B cell (primary cell): ENCODE results near the gene EEF2KMT. TPM values are rescaled to one million over a fixed set of nuclear protein-coding genes. Genes with fewer than 3 reads are reported as not detected.

Experiments
- ATAC-seq: fragments of 200-7000 bp; cut with Tn5 transposase; one replicate; pipeline ENCODE4 v1.10.0; 2021; ENCODE audit warnings: low read depth, mild to moderate bottlenecking, moderate number of reproducible peaks, moderate library complexity
- CTCF ChIA-PET: fragments of 350-600 bp; sonication (Branson Sonifier 250); formaldehyde crosslinking; loops from one replicate; lab custom pipeline; 2021; ENCODE audit warnings: antibody characterized with exemption, inconsistent platforms; lab: Charles Lee
- POLR2A ChIA-PET: fragments of 350-600 bp; sonication (Branson Sonifier 250); formaldehyde crosslinking; loops from one replicate; lab custom pipeline; 2021; ENCODE audit warnings: antibody characterized with exemption; lab: Charles Lee
- DNase-seq: peaks from one replicate; pipeline ENCODE4 v3.0.0; 2013
- H2AFZ ChIP-seq: 2 replicates; pipeline ENCODE4 v1.6.1; 2012; ENCODE audit warnings: mild to moderate bottlenecking, low read depth, low read length; ENCODE audit not compliant: insufficient read depth, poor library complexity, severe bottlenecking
- H3K27ac ChIP-seq, 2 donors: 1 replicate in 1 of 2; 2 replicates in 1 of 2; pipeline ENCODE4 v1.5.1; 2012 to 2013; ENCODE audit warnings: low read length in 2 of 2, mild to moderate bottlenecking in 2 of 2, moderate library complexity in 1 of 2
- H3K27me3 ChIP-seq, 4 experiments: fragments of 200-600 bp in 1 of 4; sonication (generic) in 1 of 4; replicated peaks in 1 of 4; 1 replicate in 2 of 4; 2 replicates in 2 of 4; pipeline versions ENCODE4 v1.6.1 to v1.7.0; 2013 to 2016; ENCODE audit warnings: low read length in 3 of 4, mild to moderate bottlenecking in 2 of 4, mixed read lengths in 1 of 4, moderate library complexity in 1 of 4; ENCODE audit not compliant: insufficient read depth in 4 of 4, control insufficient read depth in 3 of 4; ENCODE audit errors: control extremely low read depth in 1 of 4
- H3K36me3 ChIP-seq, 2 experiments: replicated peaks in 1 of 2; 1 replicate in 1 of 2; 2 replicates in 1 of 2; pipeline versions ENCODE4 v1.6.1 to v1.7.1; 2013; ENCODE audit warnings: low read length in 1 of 2; ENCODE audit not compliant: insufficient read depth in 2 of 2, control insufficient read depth in 1 of 2; ENCODE audit errors: control extremely low read depth in 1 of 2, extremely low read depth in 1 of 2
- H3K4me1 ChIP-seq, 2 donors: fragments of 200-600 bp in 1 of 2; sonication (generic) in 1 of 2; 1 replicate in 1 of 2; 2 replicates in 1 of 2; pipeline versions ENCODE4 v1.5.1 to v1.6.1; 2013 to 2017; ENCODE audit warnings: low read length in 2 of 2; ENCODE audit not compliant: control insufficient read depth in 2 of 2, insufficient read depth in 2 of 2
- H3K4me2 ChIP-seq: replicated peaks from 2 replicates; pipeline ENCODE3; 2012; ENCODE audit warnings: mild to moderate bottlenecking, low read depth, low read length; ENCODE audit not compliant: poor library complexity, severe bottlenecking
- H3K4me3 ChIP-seq, 5 experiments: fragments of 200-600 bp in 1 of 5; sonication (generic) in 1 of 5; 1 replicate in 3 of 5; 2 replicates in 2 of 5; pipeline versions ENCODE4 v1.5.1 to v1.7.0; 2011 to 2016; ENCODE audit warnings: low read length in 4 of 5, mild to moderate bottlenecking in 4 of 5, low read depth in 2 of 5, control low read depth in 1 of 5, moderate library complexity in 1 of 5; ENCODE audit not compliant: insufficient read depth in 1 of 5; ENCODE audit errors: control extremely low read depth in 1 of 5, extremely low read depth in 1 of 5
- H3K79me2 ChIP-seq: fragments of 200-600 bp; sonication (generic); one replicate; pipeline ENCODE4 v1.6.0; 2016; ENCODE audit warnings: low read length; ENCODE audit not compliant: control insufficient read depth, insufficient read depth
- H3K9ac ChIP-seq: fragments of 200-600 bp; sonication (generic); 2 replicates; pipeline ENCODE4 v1.6.1; 2017; ENCODE audit warnings: mild to moderate bottlenecking, low read length, moderate library complexity
- H3K9me3 ChIP-seq, 3 donors: one replicate each; pipeline versions ENCODE4 v1.6.1 to v1.7.1; 2013; ENCODE audit warnings: low read length in 2 of 3; ENCODE audit not compliant: control insufficient read depth in 2 of 3, insufficient read depth in 1 of 3; ENCODE audit errors: control extremely low read depth in 1 of 3
- H4K20me1 ChIP-seq: 2 replicates; pipeline ENCODE4 v1.6.0; 2012; ENCODE audit warnings: mild to moderate bottlenecking, low read length; ENCODE audit not compliant: insufficient read depth, control insufficient read depth, poor library complexity, severe bottlenecking
- H3K27ac Mint-ChIP-seq: one replicate; pipeline ENCODE4 v1.8.0; 2021; ENCODE audit warnings: mixed read lengths
- H3K27me3 Mint-ChIP-seq: one replicate; pipeline ENCODE4 v1.8.0; 2021; ENCODE audit warnings: mixed read lengths
- H3K4me1 Mint-ChIP-seq: one replicate; pipeline ENCODE4 v1.8.0; 2021; ENCODE audit warnings: mixed read lengths
- H3K4me3 Mint-ChIP-seq: one replicate; pipeline ENCODE4 v1.8.0; 2021; ENCODE audit warnings: mixed read lengths
- H3K9me3 Mint-ChIP-seq: one replicate; pipeline ENCODE4 v1.8.0; 2022; ENCODE audit warnings: mixed read lengths; ENCODE audit not compliant: insufficient read depth
- CTCF ChIP-seq: fragments of 200-600 bp; IDR thresholded peaks from one replicate; pipeline ENCODE4 v1.8.0; 2022; ENCODE audit warnings: antibody characterized with exemption, mild to moderate bottlenecking
- EZH2 ChIP-seq: IDR thresholded peaks from 2 replicates; pipeline ENCODE4 v1.6.1; 2012; ENCODE audit warnings: borderline replicate concordance, low read depth, mild to moderate bottlenecking, moderate library complexity, low read length; ENCODE audit not compliant: insufficient read depth, poor library complexity, severe bottlenecking
- WGBS: methylation state at CpG from one replicate; pipeline ENCODE4 v1.1.5; 2013; ENCODE audit warnings: missing lambda C conversion rate; ENCODE audit not compliant: insufficient coverage; 5-methylcytosine and 5-hydroxymethylcytosine counted together
- intact Hi-C: fragments of 100-400 bp; cut with micrococcal nuclease; formaldehyde crosslinking; loops from one replicate; pipeline ENCODE4 v1.10.0; 2022
- polyA plus RNA-seq: library from polyadenylated mRNA; depleted of rRNA; stranded (reverse); fragments of >200 nt; gene quantifications from 2 replicates; pipeline ENCODE4 v1.2.3, GENCODE V29; 2012
- total RNA-seq, 2 donors: library from RNA; stranded (reverse); fragments of 120-200 nt in 1 of 2; gene quantifications; 1 replicate in 1 of 2; 2 replicates in 1 of 2; pipeline versions ENCODE4 v1.2.3 to v1.2.4, GENCODE V29; 2013 to 2022

Gene EEF2KMT
- total and polyA plus RNA-seq, 2 donors (not counting 1 experiment from before 2014, with no cell fraction given), result 7.8 to 8.0 TPM

GRCh38 chr16:5062051-5062450 lies 35.5 kb downstream of the EEF2KMT start:
- H3K9me3 ChIP-seq, result no peaks in the 10 kb centered on the region
- CTCF ChIA-PET, result no interaction called here
- POLR2A ChIA-PET, result no interaction called here
- WGBS, result 63% methylated on average over 11 of the region's 11 CpGs
- no peaks in the 10 kb centered on the region for H3K4me1 ChIP-seq
- no peaks in the 10 kb centered on the region for H3K79me2 ChIP-seq
- H3K27ac ChIP-seq, result no peak overlapping the region
- peaks cover 8% of the 10 kb centered on the region for H3K27me3 Mint-ChIP-seq
- no peak overlapping the region for H3K9ac ChIP-seq
- intact Hi-C loops, result no loop called here
- no peak overlapping the region for H3K4me2 ChIP-seq
- no peaks in the 10 kb centered on the region for H3K4me1 Mint-ChIP-seq
- no peaks in the 10 kb centered on the region for H3K9me3 Mint-ChIP-seq
- ATAC-seq (no peak), DNase-seq (no peak)
- H2AFZ ChIP-seq, result no peak overlapping the region
- no peak for TF ChIP-seq CTCF
- TF ChIP-seq EZH2, result no peak
- no peak overlapping the region for H3K4me3 Mint-ChIP-seq
- H3K4me3 ChIP-seq, result no peak overlapping the region
- peaks cover 0 to 7% (median 0%) of the 10 kb centered on the region in 4 experiments for H3K27me3 ChIP-seq
- no peaks in the 10 kb centered on the region for H3K36me3 ChIP-seq
- H3K27ac Mint-ChIP-seq, result no peak overlapping the region
- no peaks in the 10 kb centered on the region for H4K20me1 ChIP-seq

GRCh38 chr16:5060073-5060641 lies 37.4 kb downstream of the EEF2KMT start:
- no peak overlapping the region for H2AFZ ChIP-seq
- ChIA-PET POLR2A (no interaction called here), CTCF (no interaction called here)
- TF ChIP-seq CTCF (no peak), EZH2 (no peak)
- no peaks in the 10 kb centered on the region for H3K4me1 Mint-ChIP-seq
- no peak overlapping the region for H3K4me3 ChIP-seq
- H3K27me3 Mint-ChIP-seq, result peaks cover 7% of the 10 kb centered on the region
- H4K20me1 ChIP-seq, result no peaks in the 10 kb centered on the region
- H3K36me3 ChIP-seq, result no peaks in the 10 kb centered on the region
- H3K9me3 Mint-ChIP-seq, result no peaks in the 10 kb centered on the region
- 94% methylated on average over 6 of the region's 10 CpGs for WGBS
- no peaks in the 10 kb centered on the region for H3K4me1 ChIP-seq
- ATAC-seq (no peak), DNase-seq (no peak)
- H3K4me2 ChIP-seq, result no peak overlapping the region
- no peak overlapping the region for H3K27ac Mint-ChIP-seq
- no peaks in the 10 kb centered on the region for H3K9me3 ChIP-seq
- H3K27me3 ChIP-seq, result peaks cover 0 to 7% (median 1%) of the 10 kb centered on the region in 4 experiments
- intact Hi-C loops, result no loop called here
- H3K79me2 ChIP-seq, result no peaks in the 10 kb centered on the region
- H3K9ac ChIP-seq, result no peak overlapping the region
- no peak overlapping the region for H3K27ac ChIP-seq
- H3K4me3 Mint-ChIP-seq, result no peak overlapping the region
